ENCODE results near the gene DYSF. TPM values are rescaled to one million over a fixed set of nuclear protein-coding genes. Genes with fewer than 3 reads are reported as not detected.
A peak's percentile ranks its signal among the peaks of the same experiment; 100 is the strongest.

The DYSF gene
- polyA plus RNA-seq, 1 donor from 2014 or later, result 0.34 TPM

DNA sequence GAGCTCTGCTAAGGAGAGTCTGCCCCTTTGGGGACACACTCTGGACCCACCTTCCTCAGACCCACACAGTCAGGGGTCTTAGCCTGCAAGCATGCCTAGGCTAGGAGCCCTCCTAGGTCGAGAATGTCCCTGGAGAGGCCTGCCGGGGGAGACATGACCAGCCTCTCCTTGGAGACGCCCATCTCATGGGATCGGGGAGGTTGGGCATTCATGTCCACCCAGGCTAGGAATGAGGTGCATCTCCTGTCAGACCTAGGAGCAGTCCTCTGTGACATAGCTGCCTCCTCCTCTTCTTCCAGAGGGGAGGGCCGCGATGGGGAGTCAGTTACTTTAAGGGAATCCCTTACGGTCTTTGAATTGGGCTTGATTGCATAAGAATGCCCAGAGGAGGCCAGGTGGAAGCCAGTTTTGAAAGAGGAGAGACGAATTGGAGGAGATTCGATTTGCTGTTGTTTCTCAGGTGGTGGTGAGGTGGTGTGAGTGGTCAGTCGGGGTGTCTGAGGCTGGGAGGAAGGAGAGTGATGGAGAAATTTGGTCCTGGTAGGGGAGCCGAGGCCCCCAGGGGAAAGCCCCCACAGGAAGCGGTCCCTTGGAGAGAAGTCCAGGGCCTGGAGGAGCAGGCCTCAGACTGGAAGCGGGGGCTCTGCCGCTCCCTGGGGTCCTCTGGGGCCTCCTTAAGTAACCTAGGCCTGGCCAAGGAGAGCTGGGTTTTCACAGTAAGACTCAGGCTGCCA, 241.3 kb downstream of the DYSF start:
- Mint-ChIP-seq H3K4me3 (peak overlapping the region in 1 of 4 donors; percentile 60), H3K36me3 (no peaks in the 10 kb centered on the region), H3K9me3 (peaks cover 0 to 2% (median 0%) of the 10 kb centered on the region in 3 donors), H3K4me1 (no peaks in the 10 kb centered on the region), H3K27ac (no peak overlapping the region), H3K27me3 (peaks cover 6% of the 10 kb centered on the region)

DNA sequence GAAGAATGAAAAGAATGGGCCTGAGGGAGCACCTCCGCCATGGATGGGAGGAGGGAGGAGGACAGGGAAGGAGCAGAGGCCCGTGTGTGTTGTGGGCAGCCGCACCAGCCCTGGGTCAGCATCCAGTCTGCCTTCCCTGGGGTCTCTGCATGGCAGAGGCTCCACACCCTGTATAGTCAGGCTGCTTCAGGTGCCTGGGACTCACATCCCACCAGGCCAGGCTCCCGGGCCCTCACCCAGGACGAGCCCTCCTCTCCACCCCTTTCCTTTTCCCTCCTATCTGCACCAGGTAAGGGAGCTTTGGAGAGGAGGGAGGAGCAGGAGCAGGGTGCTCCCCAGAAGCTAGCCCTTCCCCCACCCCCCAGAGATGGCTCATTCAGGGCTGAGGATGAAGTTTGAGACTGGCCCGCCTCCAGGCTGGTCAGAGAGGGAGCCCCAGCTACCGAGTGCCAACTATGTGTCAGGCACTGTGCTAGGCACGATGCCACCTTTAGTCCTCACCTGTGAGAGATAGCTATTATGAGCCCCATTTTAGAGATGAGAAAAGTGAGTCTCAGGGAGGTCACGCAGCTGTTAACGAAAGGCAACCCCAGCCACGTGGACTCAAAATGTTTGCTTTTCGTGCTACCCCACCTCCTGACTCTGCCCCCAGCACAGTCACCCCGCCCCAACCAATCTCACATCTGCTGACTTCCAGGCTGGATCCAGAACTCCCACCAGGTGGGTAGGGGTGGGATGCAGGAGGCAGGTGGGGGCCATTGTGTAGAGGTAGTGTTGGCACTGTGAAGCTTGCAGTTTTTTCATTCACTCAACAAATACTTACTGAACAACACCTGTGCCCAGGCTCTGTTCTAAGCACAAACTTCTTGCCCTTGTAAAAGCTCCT, 242.1 kb downstream of the DYSF start:
- H3K4me3 Mint-ChIP-seq, result peak overlapping the region in 1 of 4 donors; percentile 60
- no peaks in the 10 kb centered on the region for H3K4me1 Mint-ChIP-seq
- H3K27ac Mint-ChIP-seq, result no peak overlapping the region
- H3K36me3 Mint-ChIP-seq, result no peaks in the 10 kb centered on the region
- peaks cover 6% of the 10 kb centered on the region for H3K27me3 Mint-ChIP-seq
- H3K9me3 Mint-ChIP-seq, result peaks cover 0 to 2% (median 0%) of the 10 kb centered on the region in 3 donors

DNA sequence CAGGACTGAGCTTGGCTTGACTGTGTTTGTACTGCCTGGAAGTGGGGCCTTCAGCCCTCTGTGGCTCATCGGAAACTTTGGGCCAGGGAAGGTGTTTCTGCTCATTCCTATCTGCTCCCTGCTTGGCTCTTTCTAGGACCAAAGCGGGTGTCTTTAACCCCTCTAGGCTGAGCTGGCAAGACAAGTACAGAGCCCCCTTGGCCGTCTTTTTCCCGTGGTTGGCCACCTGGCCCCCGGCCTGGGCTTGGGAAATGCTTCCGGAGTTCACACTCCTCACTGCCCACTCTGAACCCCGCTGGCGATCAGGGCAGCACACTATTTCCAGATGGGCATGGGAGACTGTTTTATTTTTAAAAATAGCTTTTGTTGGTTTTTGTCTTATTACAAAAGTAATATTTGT, 243.0 kb downstream of the DYSF start:
- peaks cover 6% of the 10 kb centered on the region for H3K27me3 Mint-ChIP-seq
- peaks cover 1% of the 10 kb centered on the region for H3K36me3 Mint-ChIP-seq
- H3K4me3 Mint-ChIP-seq, result no peak overlapping the region
- H3K4me1 Mint-ChIP-seq, result no peaks in the 10 kb centered on the region
- H3K27ac Mint-ChIP-seq, result no peak overlapping the region
- peaks cover 0 to 2% (median 0%) of the 10 kb centered on the region in 3 donors for H3K9me3 Mint-ChIP-seq

DNA sequence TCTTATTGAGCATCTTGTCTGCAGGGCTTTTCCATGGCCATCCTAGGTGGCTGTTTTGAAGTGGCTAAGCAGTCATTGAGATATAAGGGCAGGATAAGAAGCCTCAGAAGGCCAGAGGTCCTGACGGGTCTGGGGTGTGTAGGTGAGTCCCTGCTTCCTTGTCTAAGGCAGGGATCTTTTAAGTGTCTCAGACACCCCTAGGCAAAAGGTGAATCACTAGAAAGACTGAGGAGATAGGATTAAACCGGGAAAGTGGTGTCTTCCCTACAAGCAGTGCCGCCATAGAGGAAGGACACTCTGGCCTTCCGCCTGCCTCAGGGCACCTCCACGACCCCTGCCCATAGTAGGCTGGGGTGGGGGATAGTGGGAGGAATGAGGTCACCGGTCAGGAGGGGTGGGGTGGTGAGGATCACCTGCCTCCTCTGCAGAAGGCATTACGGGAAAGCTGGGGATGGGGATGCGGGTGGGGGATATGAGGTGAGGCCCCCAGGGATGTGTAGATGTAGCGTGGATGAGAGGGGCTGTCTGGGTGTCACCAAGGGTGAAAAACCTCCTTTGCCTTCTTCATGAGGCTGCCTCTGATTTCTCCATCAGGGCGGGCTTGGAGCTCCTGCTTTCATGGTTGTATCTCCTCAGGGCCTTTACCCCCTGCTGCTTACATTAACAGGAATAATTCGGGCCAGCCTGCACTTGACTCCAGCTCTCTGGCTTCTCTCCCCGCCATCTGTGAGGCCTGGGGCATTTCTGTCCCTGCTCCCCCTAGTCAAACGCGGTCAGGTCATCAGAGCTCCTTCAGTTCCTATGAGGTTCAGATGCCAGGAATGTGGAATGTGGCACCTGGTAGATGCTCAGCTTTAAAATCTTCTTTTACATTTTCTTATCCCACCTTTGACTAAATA, 244.0 kb downstream of the DYSF start:
- Mint-ChIP-seq H3K4me3 (peak overlapping the region in 1 of 4 donors; percentile 8), H3K4me1 (no peaks in the 10 kb centered on the region), H3K27me3 (peaks cover 4% of the 10 kb centered on the region), H3K9me3 (peaks cover 0 to 2% (median 0%) of the 10 kb centered on the region in 3 donors), H3K36me3 (peaks cover 1% of the 10 kb centered on the region), H3K27ac (no peak overlapping the region)

DNA sequence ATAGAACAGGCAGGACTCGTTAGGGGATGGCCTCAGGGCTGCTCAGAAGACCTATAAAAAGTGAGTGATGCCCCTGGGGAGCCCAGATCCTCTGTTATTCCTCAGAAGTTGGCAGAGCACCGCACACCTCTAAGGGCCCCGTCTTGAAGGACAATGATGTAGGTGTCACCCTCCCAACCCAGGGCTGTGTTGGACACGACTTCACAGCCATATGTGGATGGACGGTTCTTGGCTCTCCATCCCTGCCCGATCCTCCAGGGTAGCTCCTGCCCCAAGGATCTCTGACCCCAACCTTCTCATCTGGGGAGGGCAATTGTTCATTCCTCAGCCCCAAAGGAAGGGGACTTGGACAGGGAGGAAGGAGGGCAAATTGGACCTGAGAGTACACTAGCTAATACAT, 246.1 kb downstream of the DYSF start:
- H3K27me3 Mint-ChIP-seq, result peaks cover 9% of the 10 kb centered on the region

DNA sequence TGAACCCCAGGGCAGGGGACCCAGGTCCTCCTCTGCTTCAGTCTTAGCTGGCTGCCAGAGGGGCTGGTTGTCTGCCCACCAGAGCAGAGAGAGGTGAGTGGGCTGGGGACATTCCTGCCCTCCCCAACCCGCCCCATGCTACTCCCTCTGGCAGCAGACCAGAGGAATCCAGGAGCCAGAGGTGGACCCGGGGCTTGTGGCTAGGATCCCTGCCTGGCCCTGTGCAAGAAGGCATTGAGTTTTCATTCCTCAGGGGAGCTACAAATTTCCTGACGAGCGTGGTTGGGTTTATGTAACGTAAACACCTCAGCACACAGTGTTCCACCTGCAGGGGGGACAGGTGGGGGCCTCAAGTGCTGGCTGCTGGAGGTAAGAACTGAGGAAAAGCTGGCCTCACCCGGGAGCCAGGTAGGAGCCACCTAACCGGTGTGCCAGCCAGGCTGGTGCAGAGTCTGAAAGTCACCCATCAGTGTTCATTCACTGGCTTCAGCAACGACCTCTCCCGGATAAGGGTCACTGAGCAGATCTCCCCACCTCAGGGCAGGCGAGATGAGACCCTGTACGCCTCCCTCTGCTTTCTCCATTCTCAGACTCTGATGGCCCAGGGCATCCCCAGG, 246.8 kb downstream of the DYSF start:
- Mint-ChIP-seq H3K4me1 (no peaks in the 10 kb centered on the region), H3K27ac (no peak overlapping the region), H3K9me3 (no peaks in the 10 kb centered on the region), H3K27me3 (peaks cover 4% of the 10 kb centered on the region), H3K4me3 (no peak overlapping the region), H3K36me3 (peaks cover 1% of the 10 kb centered on the region)

More for the DNA sequence above, 246.1 kb downstream of the DYSF start:
- Mint-ChIP-seq H3K4me3 (no peak overlapping the region), H3K4me1 (no peaks in the 10 kb centered on the region), H3K27ac (no peak overlapping the region), H3K9me3 (peaks cover 0 to 2% (median 0%) of the 10 kb centered on the region in 3 donors), H3K36me3 (peaks cover 1% of the 10 kb centered on the region)

DNA sequence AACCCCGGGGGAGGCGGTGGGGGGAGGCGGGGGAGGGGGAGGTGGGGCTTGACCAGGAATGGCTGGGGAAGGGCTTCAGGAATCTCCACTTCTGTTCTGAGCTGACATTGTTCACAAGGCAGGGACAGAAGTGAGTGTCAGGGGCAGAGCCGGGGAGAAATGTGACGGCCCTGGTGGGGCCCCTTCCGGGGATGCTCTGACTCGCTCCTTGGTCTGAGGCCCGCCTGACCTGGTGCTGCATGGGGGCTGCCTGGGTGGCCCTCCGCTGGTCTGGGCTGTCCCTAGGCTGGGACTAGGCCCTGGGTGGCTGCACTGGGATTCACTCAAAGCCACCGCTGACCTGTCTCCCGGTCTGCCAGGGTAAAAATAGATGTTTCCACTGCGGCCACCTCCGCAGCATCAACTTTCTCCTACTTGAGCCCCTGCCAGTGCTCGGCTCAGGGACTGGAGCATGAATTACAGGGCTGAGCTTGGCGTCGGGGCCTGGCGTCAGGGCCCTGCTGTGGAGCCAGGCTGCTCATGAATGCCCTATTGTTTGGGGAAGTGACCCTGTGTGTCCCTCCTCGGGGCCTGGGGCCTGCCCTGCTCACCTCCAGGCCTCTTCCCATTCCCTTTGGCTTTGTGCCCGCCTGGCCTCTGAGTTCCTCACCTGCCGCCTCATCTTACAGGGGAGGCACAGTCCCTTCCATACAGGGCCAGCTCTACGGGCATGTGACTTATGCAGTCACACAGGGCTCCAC, 247.5 kb downstream of the DYSF start:
- H3K27ac Mint-ChIP-seq, result no peak overlapping the region
- H3K4me1 Mint-ChIP-seq, result no peaks in the 10 kb centered on the region
- H3K27me3 Mint-ChIP-seq, result peaks cover 4% of the 10 kb centered on the region
- H3K4me3 Mint-ChIP-seq, result no peak overlapping the region
- H3K9me3 Mint-ChIP-seq, result no peaks in the 10 kb centered on the region
- peaks cover 1% of the 10 kb centered on the region for H3K36me3 Mint-ChIP-seq

DNA sequence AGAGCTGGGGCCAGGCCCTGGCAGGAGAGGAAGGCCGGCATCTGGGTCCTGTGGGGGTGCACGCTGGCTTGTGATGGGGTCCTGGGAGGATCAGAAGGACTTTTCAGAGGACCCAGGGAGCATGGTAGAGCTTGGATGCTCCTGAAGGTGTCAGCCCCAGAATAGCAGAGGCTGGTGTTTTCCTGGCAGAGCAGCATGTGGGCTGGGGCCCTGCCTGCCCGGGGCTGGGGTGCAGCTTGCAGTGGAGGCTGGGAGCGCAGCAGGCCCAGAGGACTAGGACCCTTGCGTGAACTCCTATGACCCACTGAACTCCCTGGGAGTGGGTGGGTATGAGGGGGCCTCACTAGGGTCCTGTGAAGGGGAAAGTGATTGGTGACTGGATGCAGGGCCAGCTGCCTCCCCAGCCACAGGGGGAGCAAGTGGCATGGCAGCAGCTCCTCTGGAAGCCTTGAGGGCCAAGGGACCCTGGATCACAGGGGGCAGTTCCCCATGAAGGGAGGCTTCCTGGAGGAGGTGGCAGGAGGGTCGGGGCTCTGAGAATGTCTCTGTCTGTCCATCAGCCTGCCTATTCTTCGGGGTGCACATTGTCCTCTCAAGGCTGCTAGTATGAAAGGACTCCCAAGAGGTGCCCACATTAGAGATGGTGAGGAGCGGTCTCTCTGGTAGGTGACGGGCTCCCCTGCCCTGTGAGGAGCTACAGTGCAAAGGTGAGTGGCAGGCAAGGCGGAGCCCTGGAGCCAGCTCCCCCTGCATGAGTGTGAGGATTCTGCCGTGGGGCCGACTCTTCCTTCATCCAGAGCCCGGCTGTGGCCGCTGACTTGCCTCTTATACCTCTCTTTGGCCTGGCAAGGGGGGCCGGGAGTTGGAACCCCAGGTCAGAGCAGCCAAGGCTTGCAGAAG, 249.0 kb downstream of the DYSF start:
- Mint-ChIP-seq H3K36me3 (peaks cover 1% of the 10 kb centered on the region), H3K9me3 (no peaks in the 10 kb centered on the region), H3K4me3 (no peak overlapping the region), H3K27me3 (peaks cover 4% of the 10 kb centered on the region), H3K4me1 (no peaks in the 10 kb centered on the region), H3K27ac (peak overlapping the region in 1 of 3 donors; percentile 84)

DNA sequence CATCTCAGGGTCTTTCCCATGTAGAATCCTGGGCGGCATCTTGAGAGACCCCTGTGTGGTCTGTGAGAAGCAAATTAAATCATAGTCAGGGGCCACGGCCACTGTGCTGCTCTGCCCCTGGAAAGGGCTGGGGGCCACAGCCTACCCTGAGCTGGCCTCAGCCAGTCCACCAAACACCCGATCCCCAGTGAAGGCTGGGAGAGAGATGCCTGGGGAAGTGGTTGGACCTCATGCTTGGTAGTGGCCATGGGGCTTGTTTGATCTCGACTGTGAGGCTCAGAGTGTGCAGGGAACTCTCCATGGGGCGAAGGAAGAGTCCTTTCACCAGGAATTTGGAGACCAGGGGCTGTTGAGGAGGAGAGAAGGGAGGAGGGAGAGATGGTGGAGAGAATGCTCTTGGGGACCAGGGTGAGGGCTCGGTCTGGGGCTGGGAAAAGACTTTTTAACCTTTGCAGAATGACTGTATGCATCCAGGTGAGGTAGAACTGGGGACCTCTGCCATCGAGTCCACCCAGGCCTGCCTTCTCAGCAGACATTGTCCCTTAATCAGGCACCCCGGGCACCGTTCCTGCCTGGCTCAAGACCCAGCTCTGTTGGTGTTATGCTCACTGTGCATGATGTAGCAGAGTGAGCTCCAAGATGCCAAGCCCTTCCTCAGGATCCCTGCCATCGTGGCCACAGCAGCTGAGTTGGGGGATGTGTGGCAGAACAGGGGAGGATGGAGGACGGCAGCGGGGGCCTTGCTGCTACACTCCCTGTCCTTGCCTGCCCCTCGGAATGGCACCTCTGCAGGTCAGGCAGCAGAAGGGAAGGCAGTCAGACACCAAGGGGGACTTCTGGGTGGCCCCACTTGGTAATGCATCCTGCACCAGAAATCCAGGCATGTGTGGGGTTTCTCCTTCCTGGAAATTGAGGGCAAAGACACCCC, 249.9 kb downstream of the DYSF start:
- Mint-ChIP-seq H3K36me3 (peaks cover 1% of the 10 kb centered on the region), H3K4me3 (no peak overlapping the region), H3K27ac (peak overlapping the region in 1 of 3 donors; percentile 84), H3K4me1 (no peaks in the 10 kb centered on the region), H3K27me3 (peaks cover 4% of the 10 kb centered on the region), H3K9me3 (no peaks in the 10 kb centered on the region)

DNA sequence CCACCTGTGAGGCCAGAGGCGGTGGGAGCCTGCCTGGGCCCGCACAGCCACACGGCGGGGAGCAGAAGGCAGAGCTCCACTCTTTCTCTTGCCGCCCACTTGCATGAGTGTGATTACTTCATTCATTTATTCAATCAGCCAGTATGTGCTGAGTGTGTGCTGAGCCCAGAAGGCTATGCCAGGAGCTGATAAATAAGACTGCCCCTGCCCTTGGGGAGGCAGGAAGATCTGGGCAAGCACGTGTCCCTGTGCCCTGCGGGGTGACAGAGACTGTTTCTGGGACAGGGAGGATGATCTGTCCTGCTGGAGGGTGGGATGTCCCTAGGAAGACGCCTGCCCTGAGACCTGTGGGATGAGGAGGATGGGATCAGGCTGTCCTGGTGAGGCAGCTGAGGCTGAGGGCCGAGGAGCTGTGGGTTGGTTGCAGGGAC, 250.8 kb downstream of the DYSF start:
- H3K36me3 Mint-ChIP-seq, result peaks cover 1% of the 10 kb centered on the region
- no peaks in the 10 kb centered on the region for H3K4me1 Mint-ChIP-seq
- H3K9me3 Mint-ChIP-seq, result no peaks in the 10 kb centered on the region
- peaks cover 4% of the 10 kb centered on the region for H3K27me3 Mint-ChIP-seq
- no peak overlapping the region for H3K27ac Mint-ChIP-seq
- no peak overlapping the region for H3K4me3 Mint-ChIP-seq

DNA sequence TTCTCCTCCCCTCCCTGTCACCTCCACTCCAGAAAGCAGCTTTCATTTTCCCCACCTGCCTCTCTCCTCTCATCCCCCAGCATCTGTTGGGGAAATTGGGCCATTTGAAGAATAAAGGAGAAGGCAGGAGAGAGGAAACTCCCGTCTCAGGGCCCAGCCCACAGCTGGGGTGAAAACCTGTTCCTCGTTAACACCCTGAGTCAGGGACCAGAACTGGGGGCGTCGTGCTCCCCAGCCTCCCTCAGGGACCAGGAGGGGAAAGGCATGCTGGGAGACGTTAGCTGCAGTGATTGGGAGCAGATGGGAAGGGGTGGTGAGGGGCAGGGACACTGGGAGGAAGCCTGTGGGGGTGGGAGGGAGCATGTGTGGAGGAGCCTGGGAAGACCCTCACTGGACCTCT, 251.3 kb downstream of the DYSF start:
- Mint-ChIP-seq H3K27me3 (peaks cover 4% of the 10 kb centered on the region), H3K36me3 (peaks cover 1% of the 10 kb centered on the region), H3K4me3 (no peak overlapping the region), H3K4me1 (no peaks in the 10 kb centered on the region), H3K27ac (no peak overlapping the region), H3K9me3 (no peaks in the 10 kb centered on the region)

DNA sequence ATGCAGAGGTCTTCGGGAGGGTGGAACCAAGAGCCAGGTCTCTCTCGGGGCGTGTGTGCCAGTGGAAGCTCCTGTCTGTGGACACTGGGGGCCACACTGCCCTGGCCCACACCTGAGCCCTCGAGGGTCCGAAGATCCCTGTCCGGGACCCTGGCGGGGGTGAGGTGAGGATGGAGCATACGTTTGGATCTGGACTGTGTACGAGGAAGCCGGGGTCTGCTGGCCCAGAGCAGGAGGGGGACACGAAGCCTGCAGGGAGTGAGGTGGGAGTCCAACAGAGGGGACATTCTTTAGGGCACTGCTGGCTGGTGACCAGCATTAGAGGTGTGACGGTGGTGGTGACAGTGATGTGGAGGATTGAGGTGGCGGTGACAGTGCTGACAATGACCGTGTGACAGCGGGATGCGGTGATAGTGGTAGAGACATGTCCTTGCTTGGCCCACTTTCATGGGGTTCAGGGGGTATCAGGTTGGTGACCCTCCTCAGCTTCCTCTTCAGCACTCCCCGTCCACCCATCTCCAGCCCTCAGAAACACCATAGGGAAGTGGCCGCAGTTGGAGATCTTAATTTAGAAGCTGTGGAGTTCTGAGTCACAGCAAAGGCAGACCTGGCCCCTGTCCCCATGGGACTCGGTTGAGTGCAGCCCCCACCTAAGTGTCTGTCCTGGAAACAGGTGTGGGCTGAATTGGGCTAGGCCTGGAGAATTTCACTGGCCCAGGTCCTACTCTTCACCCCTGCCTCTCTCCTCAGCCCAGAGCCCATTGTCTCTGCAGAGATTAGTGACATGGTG, 252.0 kb downstream of the DYSF start:
- Mint-ChIP-seq H3K4me3 (no peak overlapping the region), H3K36me3 (peaks cover 1% of the 10 kb centered on the region), H3K4me1 (no peaks in the 10 kb centered on the region), H3K9me3 (no peaks in the 10 kb centered on the region), H3K27ac (no peak overlapping the region), H3K27me3 (peaks cover 4% of the 10 kb centered on the region)
